NCI-H748 (cell line): Measurements from ENCODE around the gene DXO.
"Not testable (repeated sequence)": the region's sequence is repeated elsewhere in the genome, so short reads cannot be mapped to it uniquely, and the experiment has no call there.

Experiments used
- DNase-seq: peaks from one replicate; lab custom pipeline; 2025; ENCODE audit not compliant: unreplicated experiment; lab: John Stamatoyannopoulos, UW

The DXO gene

GRCh38 chr6:31971993-31972708 is at the start of gene DXO:
DXO (minus strand) TSS chr6:31972138; CDS start chr6:31971675, 463 bp downstream.
- peak; percentile 99 for DNase-seq

GRCh38 chr6:32014547-32014946 is 42.6 kb upstream of the DXO start, which contains the start of gene C4B:
C4B (plus strand) TSS chr6:32014795; CDS start chr6:32014846, 51 bp downstream.
- DNase-seq: not testable (repeated sequence)

- DNase-seq: not testable (repeated sequence)
Observed at GRCh38 chr6:32013738-32014137, 41.8 kb upstream of the DXO start.

GRCh38 chr6:32012941-32013617 is 41.1 kb upstream of the DXO start:
- not testable (repeated sequence) for DNase-seq

- DNase-seq: not testable (repeated sequence)
Observed at GRCh38 chr6:32010856-32011530, 39.1 kb upstream of the DXO start.

- not testable (repeated sequence) for DNase-seq
Observed at GRCh38 chr6:32009537-32009936, 37.6 kb upstream of the DXO start.

- DNase-seq: not testable (repeated sequence)
Observed at GRCh38 chr6:32008616-32009015, 36.7 kb upstream of the DXO start.

GRCh38 chr6:32008037-32008436 is 36.1 kb upstream of the DXO start:
- DNase-seq: not testable (repeated sequence)

GRCh38 chr6:32007086-32007485 is 35.1 kb upstream of the DXO start:
- DNase-seq: not testable (repeated sequence)

GRCh38 chr6:32005991-32006529 is 34.1 kb upstream of the DXO start:
- DNase-seq: not testable (repeated sequence)

GRCh38 chr6:32005538-32005880 is 33.6 kb upstream of the DXO start:
- not testable (repeated sequence) for DNase-seq

- DNase-seq: peak; percentile 44
Observed at GRCh38 chr6:32004864-32005537, 33.1 kb upstream of the DXO start.

GRCh38 chr6:32004393-32004792 is 32.5 kb upstream of the DXO start:
- DNase-seq: not testable (repeated sequence)

- not testable (repeated sequence) for DNase-seq
Observed at GRCh38 chr6:32003301-32003700, 31.4 kb upstream of the DXO start.

- not testable (repeated sequence) for DNase-seq
Observed at GRCh38 chr6:32002546-32003268, 30.8 kb upstream of the DXO start.

GRCh38 chr6:31996385-31996784 is 24.4 kb upstream of the DXO start:
- DNase-seq: not testable (repeated sequence)

GRCh38 chr6:31994421-31994820 is 22.5 kb upstream of the DXO start:
- not testable (repeated sequence) for DNase-seq

- not testable (repeated sequence) for DNase-seq
Observed at GRCh38 chr6:31989363-31989762, 17.4 kb upstream of the DXO start.

- DNase-seq: not testable (repeated sequence)
Observed at GRCh38 chr6:31981744-31982143, 9.8 kb upstream of the DXO start, which contains the start of gene C4A. C4A (plus strand) TSS chr6:31982057; CDS start chr6:31982108, 51 bp downstream.

GRCh38 chr6:31980998-31981397 is 9.1 kb upstream of the DXO start:
- not testable (repeated sequence) for DNase-seq
